ENCODE data around the gene CALB2.
"Not testable (repeated sequence)": the region's sequence is repeated elsewhere in the genome, so short reads cannot be mapped to it uniquely, and the experiment has no call there.

Gene CALB2

GRCh38 chr16:71353736-71354135, 4.8 kb upstream of the CALB2 start:
- DNase-seq: no peak

- DNase-seq: no peak
Measured at GRCh38 chr16:71354156-71354555, 4.4 kb upstream of the CALB2 start.

DNA sequence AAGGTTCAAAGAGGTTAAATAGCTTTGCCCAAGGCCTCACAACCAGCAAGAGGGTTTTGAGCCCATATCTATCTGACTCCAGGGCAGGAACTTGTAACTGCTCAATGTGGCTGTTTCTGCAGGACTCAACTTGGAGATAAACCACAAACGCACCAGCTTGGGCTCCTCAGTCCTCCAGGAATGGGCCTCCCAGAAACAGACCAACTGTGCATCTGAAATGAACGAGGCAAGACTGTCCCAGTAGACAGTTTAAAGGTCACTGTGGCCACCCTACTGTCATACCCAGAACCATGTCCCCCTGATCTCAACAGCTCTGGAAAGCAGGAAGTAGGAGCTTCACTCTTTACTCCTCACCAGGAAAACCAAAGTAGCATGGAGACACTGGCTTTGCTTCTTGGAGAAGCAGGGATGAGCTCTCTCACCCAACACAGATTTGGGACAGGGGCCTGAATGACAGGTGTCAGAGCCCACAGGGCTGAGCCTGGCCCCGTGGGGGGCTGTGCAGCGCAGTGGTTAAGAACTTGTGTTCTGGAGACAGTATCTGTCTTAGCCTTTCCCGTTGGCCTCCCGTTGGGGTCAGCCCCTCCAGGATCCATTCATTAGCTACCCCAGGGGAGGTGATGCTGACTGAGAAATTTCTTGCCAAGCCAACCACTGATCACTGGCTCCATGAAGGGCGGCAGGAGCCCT, 2.3 kb upstream of the CALB2 start:
- no peak for DNase-seq

DNA sequence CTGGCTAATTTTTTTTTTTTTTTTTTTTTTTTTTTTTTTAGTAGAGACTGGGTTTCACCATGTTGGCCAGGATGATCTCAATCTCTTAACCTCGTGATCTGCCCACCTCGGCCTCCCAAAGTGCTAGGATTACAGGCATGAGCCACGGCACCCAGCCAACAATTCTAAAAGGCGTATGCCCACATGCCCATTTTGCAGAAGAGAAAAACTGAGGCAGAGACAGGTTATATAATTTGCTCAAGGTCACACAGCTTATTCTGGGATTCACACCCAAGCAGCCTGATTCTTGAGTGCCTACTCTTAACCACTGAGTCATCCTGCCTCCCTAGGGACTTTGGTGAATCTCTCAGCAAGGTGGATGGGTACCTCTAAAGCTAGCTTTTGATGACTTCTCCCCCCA, 1.6 kb upstream of the CALB2 start:
- DNase-seq: not testable (repeated sequence)

- no peak for DNase-seq
Measured at GRCh38 chr16:71357681-71358080, 842 bp upstream of the CALB2 start.

GRCh38 chr16:71359431-71359830, 908 bp downstream of the CALB2 start:
- no peak for DNase-seq

GRCh38 chr16:71360378-71360777, 1.9 kb downstream of the CALB2 start:
- no peak for DNase-seq

- no peak for DNase-seq
Measured at GRCh38 chr16:71364133-71364681, 5.7 kb downstream of the CALB2 start.

- no peak for DNase-seq
Measured at GRCh38 chr16:71365021-71365420, 6.5 kb downstream of the CALB2 start.

GRCh38 chr16:71367241-71367976, 8.9 kb downstream of the CALB2 start:
- no peak for DNase-seq

- DNase-seq: no peak
Measured at GRCh38 chr16:71368958-71369357, 10.4 kb downstream of the CALB2 start.

DNA sequence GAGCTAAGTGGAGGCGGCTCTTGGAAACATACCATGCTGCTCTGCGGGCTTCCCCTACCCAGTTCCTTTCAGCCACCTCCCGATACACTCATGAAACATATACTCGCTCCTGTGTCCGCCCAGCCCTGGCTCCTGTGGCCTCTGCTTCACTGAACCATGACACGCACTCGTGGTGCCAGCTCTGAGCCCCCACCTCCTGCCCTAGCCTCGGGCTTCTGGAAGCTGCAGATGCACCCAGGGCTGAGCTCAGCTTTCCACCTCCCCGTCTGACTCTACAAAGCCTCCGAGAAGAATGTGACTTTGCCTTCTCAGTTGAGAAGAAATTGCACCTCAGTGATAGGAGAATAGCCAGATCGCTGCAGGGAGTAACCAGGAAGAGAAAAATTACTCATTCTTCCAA, 11.0 kb downstream of the CALB2 start:
- DNase-seq: no peak

GRCh38 chr16:71371237-71371636, 12.7 kb downstream of the CALB2 start:
- DNase-seq: no peak

DNA sequence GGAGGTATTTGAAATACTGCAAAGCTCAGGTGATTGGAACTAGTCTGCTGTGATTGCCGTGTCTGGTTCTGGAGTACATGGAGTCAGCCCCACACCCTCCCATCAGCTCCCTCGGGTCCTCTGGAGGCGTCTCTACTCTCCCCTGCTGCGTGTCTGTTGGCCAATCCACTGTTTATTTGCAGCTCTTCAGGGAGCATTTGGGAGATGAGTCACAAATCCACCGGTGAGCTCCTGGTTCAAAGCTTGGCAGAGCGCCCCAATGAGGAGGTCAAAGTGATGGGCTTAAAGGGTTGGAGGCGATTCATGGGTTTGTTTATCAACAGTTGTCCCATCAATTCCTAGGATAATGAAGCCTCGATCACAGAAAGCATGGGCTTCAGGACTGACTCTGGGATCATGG, 14.6 kb downstream of the CALB2 start:
- DNase-seq: no peak

- no peak for DNase-seq
Measured at GRCh38 chr16:71376465-71377157, 18.1 kb downstream of the CALB2 start.

DNA sequence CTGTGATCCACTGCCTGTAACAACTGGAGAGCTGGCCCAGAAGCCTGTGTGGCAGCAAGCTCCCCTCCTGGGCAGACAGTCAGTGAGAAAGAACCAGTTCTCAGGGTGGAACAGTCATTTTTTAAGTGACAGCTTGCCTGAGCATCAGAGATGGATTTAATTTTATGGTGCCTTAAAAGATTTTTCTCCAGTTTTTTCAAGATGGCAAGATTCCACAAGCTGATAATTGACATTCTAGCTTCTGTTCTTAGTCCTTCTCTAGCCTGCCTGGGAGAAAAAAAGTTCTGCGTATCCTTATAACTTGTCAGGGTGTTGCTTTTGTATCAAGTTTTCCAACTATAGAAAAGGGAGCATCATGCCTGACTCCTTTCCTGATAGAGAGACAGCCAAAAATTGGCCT, 21.2 kb downstream of the CALB2 start:
- no peak for DNase-seq

DNA sequence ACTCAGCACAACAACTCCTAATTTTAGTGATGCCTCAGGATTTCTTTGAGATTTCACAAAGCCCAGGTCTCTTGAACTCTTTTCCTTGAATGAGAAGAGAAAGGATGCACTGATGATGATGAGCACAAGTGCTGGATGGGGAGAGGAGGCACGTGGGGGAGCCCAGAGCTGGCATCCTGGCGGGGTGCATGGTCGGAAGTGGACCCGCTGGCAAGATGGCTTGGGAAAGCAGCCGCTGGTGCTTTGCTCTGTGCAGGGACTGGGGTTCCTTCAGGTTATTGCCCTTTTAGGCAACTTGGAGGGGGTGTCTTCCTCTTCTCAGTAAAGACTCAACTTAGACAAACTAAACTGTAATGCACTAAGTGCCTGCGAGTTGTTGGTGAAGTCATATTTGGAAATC, 22.3 kb downstream of the CALB2 start:
- no peak for DNase-seq

DNA sequence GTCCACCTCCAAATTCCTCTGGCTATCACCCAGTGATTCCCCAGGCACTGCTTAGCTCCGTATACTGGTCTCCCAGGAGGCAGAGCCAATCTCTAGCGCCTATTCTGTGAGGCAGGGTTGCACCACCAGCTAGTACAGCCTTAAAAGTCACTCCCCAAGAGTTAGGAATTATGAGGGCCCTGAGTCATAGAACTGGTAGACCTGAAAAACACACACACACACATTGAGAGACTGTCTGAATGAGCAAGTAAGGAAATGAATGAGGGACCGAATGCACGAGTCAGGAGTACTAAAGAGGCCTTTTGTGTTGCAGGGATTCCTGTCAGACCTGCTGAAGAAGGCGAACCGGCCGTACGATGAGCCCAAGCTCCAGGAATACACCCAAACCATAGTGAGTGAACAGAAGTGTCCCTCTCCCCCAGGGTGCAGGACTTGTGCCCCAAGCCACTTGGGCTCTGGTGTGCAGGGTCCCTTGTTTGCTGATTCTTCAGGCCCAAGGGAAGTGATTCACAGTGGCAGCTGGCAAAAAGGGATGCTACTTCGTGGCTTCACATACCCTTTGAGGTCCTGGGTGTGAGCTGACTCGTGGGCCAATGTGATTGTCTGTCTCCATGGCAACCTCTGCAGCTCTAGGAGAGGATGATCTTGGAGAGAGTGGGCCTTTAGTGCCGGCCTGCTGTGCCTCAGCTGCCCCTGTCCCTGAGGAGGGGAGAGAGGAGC, 24.7 kb downstream of the CALB2 start:
- no peak for DNase-seq

DNA sequence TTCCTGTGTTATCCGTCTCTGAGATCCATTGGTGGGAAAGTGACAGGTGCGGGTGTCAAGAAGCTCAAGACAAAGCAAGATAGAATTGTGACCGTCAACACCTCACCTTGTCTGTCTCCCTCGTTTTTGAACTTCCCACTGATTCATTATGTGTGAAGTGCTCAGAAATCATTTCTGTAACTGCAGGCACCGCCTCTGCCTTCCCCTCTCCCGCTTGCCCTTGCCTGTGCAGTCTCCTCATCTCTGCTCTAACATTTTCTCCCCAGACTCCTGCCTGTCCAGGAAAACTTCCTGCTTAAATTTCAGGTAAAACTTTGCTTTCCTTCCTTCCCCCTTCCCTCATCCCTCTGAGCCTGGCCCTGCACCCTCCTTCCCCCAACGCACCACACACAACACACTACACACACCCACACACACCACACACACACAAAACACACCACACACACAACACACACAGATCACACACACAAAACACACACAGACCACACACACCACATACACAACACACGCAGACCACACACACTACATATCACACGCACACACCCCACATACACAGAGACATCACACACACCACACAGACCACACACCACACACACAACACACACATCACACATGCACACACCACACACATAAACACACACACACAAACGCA, 25.7 kb downstream of the CALB2 start:
- DNase-seq: no peak

DNA sequence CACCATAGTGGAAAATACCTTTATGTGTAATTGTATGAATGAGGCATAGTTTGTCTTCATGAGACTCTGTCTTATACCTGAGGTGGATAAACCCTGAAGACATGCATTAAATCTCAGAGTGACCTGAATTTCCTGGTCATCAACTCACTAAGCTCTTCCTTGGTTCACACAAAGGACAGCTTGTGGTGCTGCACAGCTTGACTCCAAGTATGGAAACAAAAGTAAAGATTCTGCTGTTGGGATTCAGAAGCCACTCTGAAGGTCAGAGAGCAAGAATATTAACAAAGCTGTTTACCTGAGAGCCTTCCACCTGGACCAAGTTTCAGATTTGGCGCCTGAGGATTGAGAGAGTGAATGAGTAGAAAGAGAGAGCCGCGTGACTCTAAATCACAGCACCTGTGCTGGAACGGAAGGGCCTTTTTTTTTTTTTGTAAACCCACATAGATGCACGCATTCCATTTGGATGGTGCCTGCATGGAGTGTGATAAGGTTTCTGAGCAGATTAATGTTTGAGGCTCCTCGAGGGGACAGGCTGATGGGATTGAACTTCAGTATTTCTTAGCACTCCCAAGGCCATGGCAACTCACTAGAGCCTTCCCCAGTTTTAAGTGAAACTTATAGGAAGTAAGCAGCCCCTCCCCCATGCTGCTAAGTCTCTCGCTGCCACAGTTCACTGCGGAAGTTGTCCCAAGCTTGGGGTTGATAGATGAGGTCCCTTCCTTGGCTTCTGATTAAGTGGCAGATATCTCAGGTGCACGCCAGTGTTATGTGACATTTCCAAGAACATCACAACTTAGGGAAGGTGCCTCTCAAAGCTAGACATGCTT, 28.7 kb downstream of the CALB2 start:
- DNase-seq: no peak

DNA sequence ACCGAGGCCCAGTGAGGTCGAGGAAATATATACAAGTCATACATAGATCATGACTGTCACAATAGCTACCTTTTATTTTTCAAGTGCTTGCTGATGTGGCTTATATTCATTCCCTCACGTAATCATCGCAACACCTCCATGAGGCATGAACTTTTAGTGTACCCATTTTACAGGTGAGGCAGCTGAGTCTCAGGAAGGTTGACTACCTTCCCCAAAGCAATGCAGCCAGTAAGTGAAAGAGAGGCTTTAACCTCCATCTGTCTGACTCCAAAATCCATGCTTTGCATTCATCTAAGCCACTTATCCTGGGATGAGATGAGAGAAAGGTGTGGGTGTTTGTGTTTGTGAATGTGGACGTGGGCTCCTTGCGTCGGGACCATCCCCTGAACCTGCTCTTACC, 30.8 kb downstream of the CALB2 start:
- no peak for DNase-seq

DNA sequence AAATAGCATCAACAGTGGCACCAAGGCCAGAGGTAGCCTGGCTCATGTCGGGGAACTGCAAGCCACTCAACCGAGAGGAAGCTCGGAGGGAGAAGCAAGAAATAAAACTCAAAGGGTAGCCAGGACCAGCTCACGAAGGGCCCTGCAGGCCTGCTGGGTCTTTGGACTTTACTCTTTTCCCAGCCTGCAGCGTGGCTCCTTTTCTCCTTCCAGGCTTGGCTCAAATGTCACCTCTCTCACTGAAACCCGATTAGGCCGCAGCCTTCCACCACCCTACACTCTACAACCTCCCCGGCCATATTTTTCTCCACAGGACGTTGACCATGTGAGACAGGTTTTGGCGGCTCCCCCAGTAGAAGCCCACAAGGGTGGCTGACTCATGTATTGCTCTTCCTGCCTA, 38.1 kb downstream of the CALB2 start:
- DNase-seq: no peak

Measured in CD4-positive, alpha-beta T cell treated with Interleukin-17A for 1 hour (primary cell).